Measurements from ENCODE around the gene ZBTB20. TPM values are rescaled to one million over a fixed set of nuclear protein-coding genes. Genes with fewer than 3 reads are reported as not detected.

The ZBTB20 gene
- total and polyA plus RNA-seq, 4 donors: 0.69 to 128 (median 51.7) TPM

- intact Hi-C loops (cut with DNase I): no loop called here
- Histone ChIP-seq H3K9me3 (ENCODE audit: control insufficient read depth, low read length) (no peaks in the 10 kb centered on the region), H3K27me3 (ENCODE audit: control insufficient read depth in 1 of 2, insufficient read depth in 2 of 2, low read length in 1 of 2) (no peaks in the 10 kb centered on the region), H3K4me3 (ENCODE audit: low read length in 2 of 2) (no peak overlapping the region), H3K4me1 (ENCODE audit: control insufficient read depth in 1 of 2, insufficient read depth in 2 of 2, low read length in 2 of 2) (peaks cover 2 to 10% of the 10 kb centered on the region in 2 donors), H3K27ac (ENCODE audit: low read depth in 1 of 2, low read length in 2 of 2) (peak overlapping the region in 1 of 2 donors; percentile 38), H3K36me3 (ENCODE audit: control insufficient read depth in 1 of 2, insufficient read depth in 2 of 2, low read length in 1 of 2) (no peaks in the 10 kb centered on the region)
- WGBS, 2 donors: 57 to 62% methylated on average over 2 of the region's 2 CpGs
- ATAC-seq (ENCODE audit: low FRiP score): no peak
- DNase-seq: no peak
These were observed 299.5 kb downstream of the ZBTB20 start for GRCh38 chr3:114847564-114847963.

GRCh38 chr3:114846779-114847178, 300.3 kb downstream of the ZBTB20 start:
- ATAC-seq (ENCODE audit: low FRiP score): no peak

DNA sequence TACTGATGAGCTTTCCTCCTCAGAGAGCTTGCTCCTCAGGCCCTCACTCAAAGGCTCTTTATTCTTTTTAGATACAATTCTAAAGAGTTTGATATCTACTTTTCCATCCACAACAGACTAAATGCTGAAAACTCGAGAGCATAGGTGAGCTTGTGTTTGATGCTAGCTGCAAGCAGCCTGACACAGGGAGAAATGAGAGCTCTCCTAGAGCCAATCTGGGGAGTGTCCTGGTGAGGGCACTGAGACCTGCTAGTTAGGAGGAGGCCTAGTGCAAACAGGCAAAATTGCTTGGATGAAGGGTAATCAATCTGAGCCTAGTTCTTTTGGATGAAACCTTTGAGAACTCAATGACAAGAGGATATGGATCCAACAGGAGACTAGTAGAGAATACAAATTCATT, 300.8 kb downstream of the ZBTB20 start:
- no peak overlapping the region for H3K4me3 ChIP-seq (ENCODE audit: low read length in 2 of 2)
- no peaks in the 10 kb centered on the region for H3K9me3 ChIP-seq (ENCODE audit: control insufficient read depth, low read length)
- H3K4me1 ChIP-seq (ENCODE audit: control insufficient read depth in 1 of 2, insufficient read depth in 2 of 2, low read length in 2 of 2): peaks cover 2 to 10% of the 10 kb centered on the region in 2 donors
- no peaks in the 10 kb centered on the region for H3K27me3 ChIP-seq (ENCODE audit: control insufficient read depth in 1 of 2, insufficient read depth in 2 of 2, low read length in 1 of 2)
- 69 to 71% methylated on average over 1 of the region's 1 CpG for WGBS, 2 donors
- ATAC-seq (ENCODE audit: low FRiP score): no peak
- no peaks in the 10 kb centered on the region for H3K36me3 ChIP-seq (ENCODE audit: control insufficient read depth in 1 of 2, insufficient read depth in 2 of 2, low read length in 1 of 2)
- peak overlapping the region in 1 of 2 donors; percentile 48 for H3K27ac ChIP-seq (ENCODE audit: low read depth in 1 of 2, low read length in 2 of 2)
- intact Hi-C loops (cut with DNase I): no loop called here
- no peak for DNase-seq

More at GRCh38 chr3:114846779-114847178, 300.3 kb downstream of the ZBTB20 start:
- Histone ChIP-seq H3K36me3 (ENCODE audit: control insufficient read depth in 1 of 2, insufficient read depth in 2 of 2, low read length in 1 of 2) (no peaks in the 10 kb centered on the region), H3K4me3 (ENCODE audit: low read length in 2 of 2) (no peak overlapping the region), H3K27me3 (ENCODE audit: control insufficient read depth in 1 of 2, insufficient read depth in 2 of 2, low read length in 1 of 2) (no peaks in the 10 kb centered on the region), H3K27ac (ENCODE audit: low read depth in 1 of 2, low read length in 2 of 2) (no peak overlapping the region), H3K9me3 (ENCODE audit: control insufficient read depth, low read length) (no peaks in the 10 kb centered on the region), H3K4me1 (ENCODE audit: control insufficient read depth in 1 of 2, insufficient read depth in 2 of 2, low read length in 2 of 2) (peaks cover 2 to 10% of the 10 kb centered on the region in 2 donors)
- DNase-seq: no peak
- WGBS, 2 donors: 30 to 34% methylated on average over 3 of the region's 3 CpGs
- intact Hi-C loops (cut with DNase I): no loop called here

DNA sequence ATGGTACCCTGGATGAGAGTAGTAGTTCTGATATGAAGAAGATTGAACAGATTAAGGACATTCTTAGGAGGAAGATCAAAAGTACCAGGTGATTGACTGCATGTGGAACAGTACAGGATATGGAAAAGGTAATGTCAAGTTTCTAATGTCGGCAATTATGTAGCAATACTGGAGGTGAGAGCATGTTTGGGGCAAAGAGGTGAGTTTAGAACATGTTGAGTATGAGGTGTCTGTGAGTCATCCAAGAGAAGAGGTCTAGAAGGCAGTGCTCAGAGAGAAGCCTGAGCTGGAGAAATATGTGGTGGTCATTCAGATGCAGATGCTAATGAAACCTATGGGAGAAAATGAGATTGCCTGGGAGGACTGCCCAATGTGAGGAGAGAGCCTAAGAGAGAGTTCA, 305.6 kb downstream of the ZBTB20 start:
- no peak for ATAC-seq (ENCODE audit: low FRiP score)
- intact Hi-C loops (cut with DNase I): no loop called here
- H3K27ac ChIP-seq (ENCODE audit: low read depth in 1 of 2, low read length in 2 of 2): no peak overlapping the region

DNA sequence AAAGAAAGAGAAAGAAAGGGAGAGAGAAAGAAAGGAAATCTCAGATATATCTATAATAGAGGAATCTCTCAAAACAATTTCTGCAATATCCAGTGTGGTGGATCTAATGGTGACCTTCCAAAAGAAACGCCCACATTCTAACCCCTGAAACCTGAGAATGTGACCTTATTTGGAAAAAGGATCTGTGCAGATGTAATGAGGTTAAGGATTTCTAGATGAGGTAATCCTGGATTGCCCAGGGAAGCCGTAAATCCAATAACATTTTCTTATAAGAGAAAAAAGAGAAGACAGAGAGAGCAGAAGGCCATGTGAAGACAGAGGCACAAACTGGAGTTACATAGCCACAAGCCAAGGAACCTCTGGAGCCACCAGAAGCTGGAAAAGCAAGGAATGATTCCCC, 307.6 kb downstream of the ZBTB20 start:
- ATAC-seq (ENCODE audit: low FRiP score): no peak
- WGBS, 2 donors: 51 to 67% methylated on average over 2 of the region's 2 CpGs

More for the DNA sequence above, 305.6 kb downstream of the ZBTB20 start:
- Histone ChIP-seq H3K27me3 (ENCODE audit: control insufficient read depth in 1 of 2, insufficient read depth in 2 of 2, low read length in 1 of 2) (no peaks in the 10 kb centered on the region), H3K4me1 (ENCODE audit: control insufficient read depth in 1 of 2, insufficient read depth in 2 of 2, low read length in 2 of 2) (no peaks in the 10 kb centered on the region), H3K36me3 (ENCODE audit: control insufficient read depth in 1 of 2, insufficient read depth in 2 of 2, low read length in 1 of 2) (no peaks in the 10 kb centered on the region), H3K4me3 (ENCODE audit: low read length in 2 of 2) (no peak overlapping the region), H3K9me3 (ENCODE audit: control insufficient read depth, low read length) (no peaks in the 10 kb centered on the region)
- DNase-seq: no peak
- 93 to 98% methylated on average over 1 of the region's 1 CpG for WGBS, 2 donors

DNA sequence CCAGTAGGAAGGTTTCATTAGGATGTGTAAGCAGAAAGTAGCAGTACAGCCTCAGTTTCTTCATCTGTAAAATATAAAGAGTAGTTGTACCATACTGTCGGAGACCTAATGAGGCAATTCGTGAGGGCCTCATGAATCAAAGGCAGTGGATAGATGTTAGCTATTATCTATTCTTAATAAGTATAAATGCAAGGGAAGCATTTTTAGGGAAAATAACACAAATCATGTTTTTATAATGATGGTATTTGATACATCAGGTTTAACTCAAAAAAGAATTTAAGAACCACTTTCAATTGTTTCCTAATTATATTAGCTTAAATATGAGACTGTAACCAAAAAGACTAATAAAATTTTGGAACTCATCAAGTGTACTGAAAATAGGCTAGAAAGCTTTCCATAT, 309.1 kb downstream of the ZBTB20 start:
- Histone ChIP-seq H3K9me3 (ENCODE audit: control insufficient read depth, low read length) (no peaks in the 10 kb centered on the region), H3K27me3 (ENCODE audit: control insufficient read depth in 1 of 2, insufficient read depth in 2 of 2, low read length in 1 of 2) (no peaks in the 10 kb centered on the region), H3K27ac (ENCODE audit: low read depth in 1 of 2, low read length in 2 of 2) (no peak overlapping the region), H3K4me1 (ENCODE audit: control insufficient read depth in 1 of 2, insufficient read depth in 2 of 2, low read length in 2 of 2) (no peaks in the 10 kb centered on the region), H3K4me3 (ENCODE audit: low read length in 2 of 2) (no peak overlapping the region), H3K36me3 (ENCODE audit: control insufficient read depth in 1 of 2, insufficient read depth in 2 of 2, low read length in 1 of 2) (no peaks in the 10 kb centered on the region)
- no peak for ATAC-seq (ENCODE audit: low FRiP score)
- intact Hi-C loops (cut with DNase I): no loop called here
- no peak for DNase-seq
- WGBS, 2 donors: 70 to 100% methylated on average over 2 of the region's 2 CpGs

More for the DNA sequence above, 307.6 kb downstream of the ZBTB20 start:
- Histone ChIP-seq H3K4me1 (ENCODE audit: control insufficient read depth in 1 of 2, insufficient read depth in 2 of 2, low read length in 2 of 2) (no peaks in the 10 kb centered on the region), H3K36me3 (ENCODE audit: control insufficient read depth in 1 of 2, insufficient read depth in 2 of 2, low read length in 1 of 2) (no peaks in the 10 kb centered on the region), H3K4me3 (ENCODE audit: low read length in 2 of 2) (no peak overlapping the region), H3K27ac (ENCODE audit: low read depth in 1 of 2, low read length in 2 of 2) (no peak overlapping the region), H3K9me3 (ENCODE audit: control insufficient read depth, low read length) (no peaks in the 10 kb centered on the region), H3K27me3 (ENCODE audit: control insufficient read depth in 1 of 2, insufficient read depth in 2 of 2, low read length in 1 of 2) (no peaks in the 10 kb centered on the region)
- intact Hi-C loops (cut with DNase I): no loop called here
- DNase-seq: no peak

- ATAC-seq (ENCODE audit: low FRiP score) (no peak), DNase-seq (no peak)
- Histone ChIP-seq H3K36me3 (ENCODE audit: control insufficient read depth in 1 of 2, insufficient read depth in 2 of 2, low read length in 1 of 2) (no peaks in the 10 kb centered on the region), H3K9me3 (ENCODE audit: control insufficient read depth, low read length) (no peaks in the 10 kb centered on the region), H3K4me1 (ENCODE audit: control insufficient read depth in 1 of 2, insufficient read depth in 2 of 2, low read length in 2 of 2) (no peaks in the 10 kb centered on the region), H3K27me3 (ENCODE audit: control insufficient read depth in 1 of 2, insufficient read depth in 2 of 2, low read length in 1 of 2) (no peaks in the 10 kb centered on the region), H3K27ac (ENCODE audit: low read depth in 1 of 2, low read length in 2 of 2) (no peak overlapping the region), H3K4me3 (ENCODE audit: low read length in 2 of 2) (no peak overlapping the region)
- 26 to 44% methylated on average over 7 of the region's 7 CpGs for WGBS, 2 donors
- intact Hi-C loops (cut with DNase I): no loop called here
These were observed 312.7 kb downstream of the ZBTB20 start for GRCh38 chr3:114834175-114834940.

DNA sequence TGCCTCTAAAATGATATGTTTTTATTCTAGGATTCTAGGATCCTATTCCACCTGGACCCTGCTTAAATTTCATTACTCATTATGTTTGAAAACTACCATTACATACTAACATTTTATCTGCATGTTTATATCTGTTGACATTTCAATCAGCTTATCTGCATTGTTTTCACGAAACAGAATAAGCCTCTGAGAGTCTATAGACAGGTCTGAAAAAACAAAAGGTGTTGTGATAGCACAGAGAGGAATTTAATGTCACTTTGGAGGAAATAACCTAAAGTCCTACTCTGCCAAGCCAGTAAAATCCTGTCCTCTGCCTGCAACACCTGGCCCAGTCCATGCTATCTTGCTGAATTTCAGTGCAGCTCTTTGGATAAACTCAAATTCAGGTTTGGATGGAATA, 315.2 kb downstream of the ZBTB20 start:
- Histone ChIP-seq H3K27me3 (ENCODE audit: control insufficient read depth in 1 of 2, insufficient read depth in 2 of 2, low read length in 1 of 2) (no peaks in the 10 kb centered on the region), H3K36me3 (ENCODE audit: control insufficient read depth in 1 of 2, insufficient read depth in 2 of 2, low read length in 1 of 2) (no peaks in the 10 kb centered on the region), H3K27ac (ENCODE audit: low read depth in 1 of 2, low read length in 2 of 2) (no peak overlapping the region), H3K9me3 (ENCODE audit: control insufficient read depth, low read length) (no peaks in the 10 kb centered on the region), H3K4me1 (ENCODE audit: control insufficient read depth in 1 of 2, insufficient read depth in 2 of 2, low read length in 2 of 2) (no peaks in the 10 kb centered on the region), H3K4me3 (ENCODE audit: low read length in 2 of 2) (no peak overlapping the region)
- 91 to 96% methylated on average over 1 of the region's 1 CpG for WGBS, 2 donors
- ATAC-seq (ENCODE audit: low FRiP score) (no peak), DNase-seq (no peak)
- intact Hi-C loops (cut with DNase I): no loop called here

DNA sequence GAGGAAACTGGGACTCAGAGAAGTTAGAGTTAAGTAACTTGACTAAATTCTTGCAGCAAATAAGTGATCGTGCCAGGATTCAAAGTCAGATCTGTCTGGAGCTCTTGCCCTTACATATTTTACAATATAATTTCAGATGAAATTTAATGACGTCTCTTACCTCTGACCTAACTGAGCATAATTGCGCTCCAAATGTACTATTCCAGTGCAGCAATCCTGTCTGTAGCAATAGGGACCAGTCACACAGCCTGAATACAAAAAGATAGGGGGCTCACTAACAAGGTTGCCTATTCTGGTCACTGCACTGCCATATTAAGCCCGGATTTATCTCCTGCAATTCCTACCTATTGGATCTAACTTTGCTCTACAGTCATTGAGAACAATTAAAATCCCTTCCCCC, 316.4 kb downstream of the ZBTB20 start:
- DNase-seq: no peak
- H3K4me1 ChIP-seq (ENCODE audit: control insufficient read depth in 1 of 2, insufficient read depth in 2 of 2, low read length in 2 of 2): no peaks in the 10 kb centered on the region
- no peaks in the 10 kb centered on the region for H3K27me3 ChIP-seq (ENCODE audit: control insufficient read depth in 1 of 2, insufficient read depth in 2 of 2, low read length in 1 of 2)
- intact Hi-C loops (cut with DNase I): no loop called here
- ATAC-seq (ENCODE audit: low FRiP score): no peak
- H3K9me3 ChIP-seq (ENCODE audit: control insufficient read depth, low read length): no peaks in the 10 kb centered on the region
- no peak overlapping the region for H3K27ac ChIP-seq (ENCODE audit: low read depth in 1 of 2, low read length in 2 of 2)
- H3K36me3 ChIP-seq (ENCODE audit: control insufficient read depth in 1 of 2, insufficient read depth in 2 of 2, low read length in 1 of 2): no peaks in the 10 kb centered on the region
- H3K4me3 ChIP-seq (ENCODE audit: low read length in 2 of 2): no peak overlapping the region
- WGBS, 2 donors: 84 to 87% methylated on average over 4 of the region's 4 CpGs

Data from aorta (tissue), 5 donors.